SK-N-SH (cell line): ENCODE results near the gene MGME1.

ENCODE experiments used
- CHD2 ChIP-seq: fragments of 150-350 bp; IDR thresholded peaks from 2 replicates; pipeline ENCODE4 v1.6.1; 2018; ENCODE audit warnings: low read length; ENCODE audit not compliant: partially characterized antibody
- CTCF ChIP-seq: fragments of 200-600 bp; sonication (generic); IDR thresholded peaks from 2 replicates; pipeline ENCODE4 v1.6.1; 2017; ENCODE audit warnings: antibody characterized with exemption, mild to moderate bottlenecking, moderate library complexity
- EP300 ChIP-seq, 2 experiments: IDR thresholded peaks; 2 replicates each; pipeline versions ENCODE4 v1.4.0 to v1.6.1; 2012; ENCODE audit warnings: borderline replicate concordance in 1 of 2, low read depth in 1 of 2, low read length in 1 of 2
- JUND ChIP-seq: IDR thresholded peaks from 2 replicates; pipeline ENCODE4 v1.4.0; 2012
- NRF1 ChIP-seq: IDR thresholded peaks from 2 replicates; pipeline ENCODE4 v1.6.1; 2012; ENCODE audit warnings: low read depth, mild to moderate bottlenecking, low read length
- PBX3 ChIP-seq: IDR thresholded peaks from 2 replicates; pipeline ENCODE4; 2012
- POLR2AphosphoS5 ChIP-seq: IDR thresholded peaks from 2 replicates; pipeline ENCODE4 v1.6.1; 2012; ENCODE audit warnings: low read depth, low read length
- RAD21 ChIP-seq: IDR thresholded peaks from 2 replicates; pipeline ENCODE4 v1.6.1; 2012; ENCODE audit warnings: mild to moderate bottlenecking, low read length
- RCOR1 ChIP-seq: fragments of 150-350 bp; IDR thresholded peaks from 2 replicates; pipeline ENCODE4 v1.6.1; 2017; ENCODE audit warnings: antibody characterized with exemption, low read length
- REST ChIP-seq: IDR thresholded peaks from 2 replicates; pipeline ENCODE4 v1.6.1; 2012; ENCODE audit warnings: mild to moderate bottlenecking, low read depth, low read length, moderate library complexity
- RFX5 ChIP-seq: IDR thresholded peaks from 2 replicates; pipeline ENCODE4 v1.6.1; 2012; ENCODE audit warnings: mild to moderate bottlenecking, improper control_type of control experiment, low read length
- RXRA ChIP-seq: IDR thresholded peaks from 2 replicates; pipeline ENCODE4 v1.4.0; 2012; ENCODE audit warnings: low read depth, mild to moderate bottlenecking, borderline replicate concordance
- TCF12 ChIP-seq: IDR thresholded peaks from 2 replicates; pipeline ENCODE4 v1.4.0; 2012
- USF2 ChIP-seq: fragments of 150-350 bp; IDR thresholded peaks from 2 replicates; pipeline ENCODE4 v1.6.1; 2017; ENCODE audit warnings: antibody characterized with exemption, low read length, low read depth, borderline replicate concordance

GRCh38 chr20:17944854-17945474 is 23.9 kb upstream of the MGME1 start:
- TF ChIP-seq RAD21 (no peak), RCOR1 (no peak), RFX5 (no peak), EP300 (IDR thresholded peaks at IDR 0.05; ENCODE audit: borderline replicate concordance in 1 of 2, low read depth in 1 of 2, low read length in 1 of 2) (no peak), CHD2 (no peak), RXRA (no peak), REST (no peak), TCF12 (no peak), CTCF (no peak), JUND (no peak), USF2 (no peak), POLR2AphosphoS5 (no peak), PBX3 (no peak), NRF1 (no peak)
